ENCODE results near the gene CCDC47. TPM values are rescaled to one million over a fixed set of nuclear protein-coding genes. Genes with fewer than 3 reads are reported as not detected.

CCDC47 gene
- total RNA-seq, 1 donor from 2014 or later = 71.8 TPM

DNA sequence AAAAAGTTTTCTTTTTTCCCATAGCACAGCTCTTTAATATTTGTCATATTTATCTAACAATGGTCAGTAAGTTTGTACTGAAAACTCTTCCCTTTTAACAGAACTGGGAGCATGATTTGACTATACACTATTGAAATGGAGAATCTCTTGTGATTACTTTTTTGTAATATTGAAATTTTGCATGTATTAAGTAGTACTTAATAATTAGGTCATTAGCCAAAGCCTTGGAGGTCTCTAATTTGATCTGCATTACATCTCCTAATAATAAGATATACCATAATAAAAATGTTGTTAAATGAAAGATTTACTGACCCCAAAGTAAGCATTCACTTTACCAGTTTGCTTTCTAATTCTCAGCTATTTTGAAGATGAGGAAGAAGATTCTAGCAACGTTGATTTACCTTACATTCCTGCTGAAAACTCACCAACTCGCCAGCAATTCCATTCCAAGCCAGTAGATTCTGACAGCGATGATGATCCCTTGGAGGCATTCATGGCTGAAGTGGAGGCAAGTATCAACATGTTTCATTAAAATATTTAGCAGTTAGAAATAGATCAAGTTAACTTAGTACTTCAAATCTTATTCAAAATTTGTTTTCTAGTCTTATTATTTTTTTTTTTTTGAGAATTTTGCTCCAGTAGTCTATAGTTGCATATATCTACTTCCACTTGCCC lies 18.8 kb upstream of the CCDC47 start:
- TF ChIP-seq, protein P1, sequence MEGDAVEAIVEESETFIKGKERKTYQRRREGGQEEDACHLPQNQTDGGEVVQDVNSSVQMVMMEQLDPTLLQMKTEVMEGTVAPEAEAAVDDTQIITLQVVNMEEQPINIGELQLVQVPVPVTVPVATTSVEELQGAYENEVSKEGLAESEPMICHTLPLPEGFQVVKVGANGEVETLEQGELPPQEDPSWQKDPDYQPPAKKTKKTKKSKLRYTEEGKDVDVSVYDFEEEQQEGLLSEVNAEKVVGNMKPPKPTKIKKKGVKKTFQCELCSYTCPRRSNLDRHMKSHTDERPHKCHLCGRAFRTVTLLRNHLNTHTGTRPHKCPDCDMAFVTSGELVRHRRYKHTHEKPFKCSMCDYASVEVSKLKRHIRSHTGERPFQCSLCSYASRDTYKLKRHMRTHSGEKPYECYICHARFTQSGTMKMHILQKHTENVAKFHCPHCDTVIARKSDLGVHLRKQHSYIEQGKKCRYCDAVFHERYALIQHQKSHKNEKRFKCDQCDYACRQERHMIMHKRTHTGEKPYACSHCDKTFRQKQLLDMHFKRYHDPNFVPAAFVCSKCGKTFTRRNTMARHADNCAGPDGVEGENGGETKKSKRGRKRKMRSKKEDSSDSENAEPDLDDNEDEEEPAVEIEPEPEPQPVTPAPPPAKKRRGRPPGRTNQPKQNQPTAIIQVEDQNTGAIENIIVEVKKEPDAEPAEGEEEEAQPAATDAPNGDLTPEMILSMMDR (conservative IDR thresholded peaks at IDR 0.05) = no peak
- DNase-seq (ENCODE audit: extremely low spot score, unreplicated experiment) = no peak
- H3K9me3 Mint-ChIP-seq = no peaks in the 10 kb centered on the region
- no peak overlapping the region for H3K4me3 Mint-ChIP-seq
- H3K4me1 Mint-ChIP-seq (ENCODE audit: unreplicated experiment) = no peaks in the 10 kb centered on the region
- H3K36me3 Mint-ChIP-seq = peaks cover 26% of the 10 kb centered on the region
- no peak overlapping the region for H3K27ac Mint-ChIP-seq
- H3K27me3 Mint-ChIP-seq = no peaks in the 10 kb centered on the region

DNA sequence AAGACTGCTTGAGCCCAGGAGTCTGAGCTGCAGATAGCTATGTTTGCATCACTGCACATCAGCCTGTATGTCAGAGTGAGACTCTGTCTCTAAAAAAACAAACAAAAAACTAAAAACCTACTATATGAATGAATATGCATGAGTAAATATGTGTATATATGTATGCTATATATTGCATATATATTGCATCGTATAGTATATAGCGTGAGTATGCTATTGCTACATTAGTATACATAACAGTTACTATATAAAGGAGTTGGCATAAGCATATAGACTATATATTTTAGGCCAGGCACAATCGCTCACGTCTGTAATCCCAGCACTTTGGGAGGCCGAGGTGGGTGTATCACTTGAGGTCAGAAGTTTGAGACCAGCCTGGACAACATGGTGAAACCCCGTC lies 16.7 kb upstream of the CCDC47 start:
- Mint-ChIP-seq H3K9me3 (no peaks in the 10 kb centered on the region), H3K4me3 (no peak overlapping the region), H3K27me3 (no peaks in the 10 kb centered on the region), H3K36me3 (peaks cover 23% of the 10 kb centered on the region), H3K27ac (no peak overlapping the region), H3K4me1 (ENCODE audit: unreplicated experiment) (no peaks in the 10 kb centered on the region)
- no peak for DNase-seq (ENCODE audit: extremely low spot score, unreplicated experiment)
- TF ChIP-seq, protein P1 (conservative IDR thresholded peaks at IDR 0.05) = no peak

DNA sequence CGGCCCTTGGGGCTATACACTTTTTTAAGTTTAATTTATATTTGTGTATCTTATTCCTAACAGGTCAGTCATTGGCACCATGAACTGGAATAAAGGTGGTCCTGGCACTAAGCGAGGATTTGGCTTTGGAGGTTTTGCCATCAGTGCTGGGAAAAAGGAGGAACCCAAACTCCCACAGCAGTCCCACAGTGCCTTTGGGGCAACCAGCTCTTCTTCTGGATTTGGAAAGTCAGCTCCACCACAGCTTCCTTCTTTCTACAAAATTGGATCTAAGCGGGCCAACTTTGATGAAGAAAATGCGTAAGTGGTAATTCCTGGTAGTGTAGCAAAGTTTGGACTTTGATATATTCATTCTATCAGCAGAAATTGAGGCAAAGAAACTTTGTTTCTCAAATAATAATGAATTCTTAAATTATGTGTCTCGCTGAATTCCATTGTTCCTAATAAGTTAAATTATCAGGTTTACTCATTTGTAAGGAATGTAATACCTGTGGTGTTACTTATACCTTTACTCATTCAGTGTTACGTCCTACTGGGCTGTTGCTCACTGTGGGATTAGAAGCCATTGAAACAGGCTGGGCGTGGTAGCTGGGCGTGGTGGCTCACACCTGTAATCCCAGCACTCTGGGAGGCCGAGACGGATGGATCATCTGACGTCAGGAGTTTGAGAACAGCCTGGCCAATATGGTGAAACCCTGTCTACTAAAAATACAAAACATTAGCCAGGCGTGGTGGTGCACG lies 13.7 kb upstream of the CCDC47 start:
- TF ChIP-seq, protein P1 (conservative IDR thresholded peaks at IDR 0.05) = no peak
- Mint-ChIP-seq H3K27me3 (no peaks in the 10 kb centered on the region), H3K9me3 (no peaks in the 10 kb centered on the region), H3K4me3 (no peak overlapping the region), H3K36me3 (peaks cover 8% of the 10 kb centered on the region), H3K27ac (no peak overlapping the region), H3K4me1 (ENCODE audit: unreplicated experiment) (no peaks in the 10 kb centered on the region)
- DNase-seq (ENCODE audit: extremely low spot score, unreplicated experiment) = no peak

DNA sequence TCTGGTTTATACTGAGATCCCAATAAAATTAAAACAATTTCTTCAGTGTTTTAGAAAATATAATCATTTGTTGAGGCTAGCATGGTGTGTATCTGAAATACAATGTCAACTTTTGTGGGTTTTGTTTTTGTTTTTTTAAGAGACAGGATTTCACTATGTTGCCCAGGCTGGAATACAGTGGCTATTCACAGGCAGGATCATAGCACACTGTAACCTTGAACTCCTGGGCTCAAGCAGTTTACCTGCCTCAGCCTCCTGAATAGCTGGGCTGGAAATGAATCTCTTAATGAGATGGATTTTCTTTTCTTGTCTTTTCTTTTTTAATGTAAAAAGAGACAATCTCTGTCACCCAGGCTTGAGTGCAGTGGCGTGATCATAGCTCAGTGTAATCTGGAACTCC lies 12.7 kb upstream of the CCDC47 start:
- Mint-ChIP-seq H3K27me3 (no peaks in the 10 kb centered on the region), H3K27ac (no peak overlapping the region), H3K36me3 (peaks cover 6% of the 10 kb centered on the region), H3K4me3 (no peak overlapping the region), H3K4me1 (ENCODE audit: unreplicated experiment) (no peaks in the 10 kb centered on the region), H3K9me3 (no peaks in the 10 kb centered on the region)
- DNase-seq (ENCODE audit: extremely low spot score, unreplicated experiment) = no peak
- TF ChIP-seq, protein P1 (conservative IDR thresholded peaks at IDR 0.05) = no peak

DNA sequence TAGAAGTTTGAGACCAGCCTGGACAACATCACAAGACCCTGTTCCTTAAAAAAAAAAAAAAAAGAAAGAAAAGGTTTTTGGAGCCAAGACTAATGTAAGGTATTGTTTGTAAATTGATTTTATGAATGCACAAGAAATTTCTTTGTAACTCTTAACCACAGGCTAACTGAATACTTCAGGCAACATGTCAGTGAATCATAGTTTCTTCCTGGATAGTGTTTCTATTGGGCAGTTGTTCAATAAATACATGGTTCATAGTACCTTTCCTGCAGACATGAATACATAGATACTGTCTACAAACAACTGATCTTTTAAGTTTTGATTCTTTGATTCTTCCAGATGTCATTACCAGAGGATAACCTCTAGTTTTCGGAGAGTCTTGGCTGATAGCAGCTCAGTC lies 12.2 kb upstream of the CCDC47 start:
- H3K27me3 Mint-ChIP-seq = no peaks in the 10 kb centered on the region
- H3K9me3 Mint-ChIP-seq = no peaks in the 10 kb centered on the region
- H3K4me3 Mint-ChIP-seq = no peak overlapping the region
- H3K4me1 Mint-ChIP-seq (ENCODE audit: unreplicated experiment) = no peaks in the 10 kb centered on the region
- no peak for DNase-seq (ENCODE audit: extremely low spot score, unreplicated experiment)
- no peak overlapping the region for H3K27ac Mint-ChIP-seq
- H3K36me3 Mint-ChIP-seq = peaks cover 6% of the 10 kb centered on the region
- TF ChIP-seq, protein P1 (conservative IDR thresholded peaks at IDR 0.05) = no peak
